AG09319 (cell line): ENCODE measurements around the gene NBAS.

Experiments used
- DNase-seq: peaks from one replicate; pipeline ENCODE4 v3.0.0-alpha.2; 2010; ENCODE audit warnings: low read depth; ENCODE audit errors: extremely low read depth
- CTCF ChIP-seq: IDR thresholded peaks from 2 replicates; pipeline ENCODE4 v1.5.1; 2011; ENCODE audit warnings: low read depth, mild to moderate bottlenecking, inconsistent platforms, low read length, moderate library complexity

Gene NBAS

GRCh38 chr2:15365411-15365810 is 195.7 kb downstream of the NBAS start:
- DNase-seq: no peak
- no peak for TF ChIP-seq CTCF

- no peak for TF ChIP-seq CTCF
- no peak for DNase-seq
These were observed 196.6 kb downstream of the NBAS start for GRCh38 chr2:15364561-15364960.

- DNase-seq: no peak
- no peak for TF ChIP-seq CTCF
These were observed 197.4 kb downstream of the NBAS start for GRCh38 chr2:15363734-15364133.

- no peak for TF ChIP-seq CTCF
- DNase-seq: no peak
These were observed 198.0 kb downstream of the NBAS start for GRCh38 chr2:15363142-15363541.

- no peak for TF ChIP-seq CTCF
- peak; percentile 7 for DNase-seq
These were observed 201.2 kb downstream of the NBAS start for GRCh38 chr2:15359716-15360531.

DNA sequence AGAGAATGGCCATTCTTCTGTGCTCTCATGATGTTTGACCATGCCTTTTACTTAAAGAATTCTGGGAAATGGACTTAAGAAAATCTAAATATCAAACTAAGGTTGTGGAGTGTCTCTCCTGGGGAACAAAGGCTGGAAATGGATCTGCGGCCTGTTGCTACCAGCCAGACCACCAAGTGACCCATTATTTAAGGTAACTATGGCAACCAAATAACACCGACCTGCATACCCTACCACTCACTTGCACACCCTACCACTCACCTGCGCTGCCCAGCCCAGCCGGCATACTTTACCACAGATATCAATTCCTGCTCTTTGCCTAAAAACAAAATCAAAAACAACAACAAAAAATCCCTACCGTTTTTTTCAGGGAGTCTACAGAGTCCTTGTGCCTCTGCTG is 203.2 kb downstream of the NBAS start:
- TF ChIP-seq CTCF: no peak

DNA sequence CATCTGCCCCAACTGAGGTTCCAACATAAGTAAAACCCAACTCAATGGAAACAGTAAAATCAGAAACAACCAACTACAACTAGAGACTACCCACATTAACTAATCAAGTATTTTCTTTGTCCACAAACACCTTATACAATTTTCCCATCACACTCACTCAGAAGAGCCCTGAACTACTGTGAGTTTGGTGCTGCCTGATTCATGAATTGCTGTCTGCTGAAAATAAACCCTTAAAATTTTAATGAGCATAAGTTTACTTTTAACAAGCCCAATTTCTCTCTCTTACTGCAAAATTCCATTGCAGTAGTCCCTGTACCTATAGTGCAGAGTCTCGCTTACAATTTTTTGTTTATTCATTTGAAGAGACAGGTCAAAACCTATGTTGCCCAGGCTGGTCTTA is 203.9 kb downstream of the NBAS start:
- no peak for TF ChIP-seq CTCF
- no peak for DNase-seq

More for the DNA sequence above, 203.2 kb downstream of the NBAS start:
- DNase-seq: no peak
